Karpas-422 (cell line): ENCODE measurements around the gene MBD5. TPM values are rescaled to one million over a fixed set of nuclear protein-coding genes. Genes with fewer than 3 reads are reported as not detected.
"Not testable (repeated sequence)": the region's sequence is repeated elsewhere in the genome, so short reads cannot be mapped to it uniquely, and the experiment has no call there.

Experiments used
- DNase-seq: peaks from one replicate; pipeline ENCODE4 v3.0.0-alpha.2; 2015
- H2AFZ ChIP-seq: fragments of 200-600 bp; sonication (generic); 2 replicates; pipeline ENCODE4 v1.6.1; 2014; ENCODE audit warnings: antibody characterized with exemption, low read length, mixed read lengths
- H3K27ac ChIP-seq: fragments of 200-600 bp; sonication (generic); 2 replicates; pipeline ENCODE4 v1.5.1; 2014; ENCODE audit warnings: mild to moderate bottlenecking, low read length, moderate library complexity
- H3K27me3 ChIP-seq: fragments of 200-600 bp; sonication (generic); 2 replicates; pipeline ENCODE4 v1.6.1; 2014; ENCODE audit warnings: low read length, mixed read lengths
- H3K36me3 ChIP-seq: fragments of 200-600 bp; sonication (generic); 2 replicates; pipeline ENCODE4 v1.6.1; 2014; ENCODE audit warnings: low read length, mixed read lengths; ENCODE audit not compliant: insufficient read depth
- H3K4me1 ChIP-seq: fragments of 200-600 bp; sonication (generic); 2 replicates; pipeline ENCODE4 v1.6.1; 2014; ENCODE audit warnings: mild to moderate bottlenecking, low read length, mixed read lengths
- H3K4me2 ChIP-seq: fragments of 200-600 bp; sonication (generic); 2 replicates; pipeline ENCODE4 v1.6.1; 2014; ENCODE audit warnings: low read length, low read depth, mild to moderate bottlenecking; ENCODE audit not compliant: poor library complexity, severe bottlenecking
- H3K4me3 ChIP-seq: fragments of 200-600 bp; sonication (generic); 2 replicates; pipeline ENCODE4 v1.5.1; 2014; ENCODE audit warnings: mild to moderate bottlenecking, antibody characterized with exemption, low read length, mixed read lengths
- H3K79me2 ChIP-seq: fragments of 200-600 bp; sonication (generic); 2 replicates; pipeline ENCODE4 v1.6.1; 2014; ENCODE audit warnings: mild to moderate bottlenecking, low read length, mixed read lengths
- H3K9ac ChIP-seq: fragments of 200-600 bp; sonication (generic); 2 replicates; pipeline ENCODE4 v1.6.0; 2014; ENCODE audit warnings: low read length
- H3K9me2 ChIP-seq: fragments of 200-600 bp; sonication (generic), shearing (Covaris generic); replicated peaks from 2 replicates; pipeline ENCODE4 v1.6.0; 2014; ENCODE audit warnings: mild to moderate bottlenecking, low read length, moderate library complexity; ENCODE audit not compliant: insufficient read depth
- H3K9me3 ChIP-seq: fragments of 300-700, 200-600 bp; sonication (generic); 2 replicates; pipeline ENCODE4 v1.6.1; 2014; ENCODE audit warnings: low read length, mixed read lengths
- H4K20me1 ChIP-seq: fragments of 200-600 bp; sonication (generic); 2 replicates; pipeline ENCODE4 v1.6.1; 2014; ENCODE audit warnings: mild to moderate bottlenecking, antibody characterized with exemption, low read length, low read depth; ENCODE audit not compliant: insufficient read depth
- total RNA-seq: library from RNA; depleted of rRNA; stranded (reverse); fragments of >200 nt; shearing (Covaris generic); gene quantifications from 2 replicates; pipeline ENCODE4 v1.2.3, GENCODE V29; 2014; ENCODE audit warnings: low replicate concordance; rRNA removed

MBD5 gene
- total RNA-seq = 19.2 and 64.7 TPM in 2 replicates

GRCh38 chr2:148021059-148021861, at the start of gene MBD5:
Gene MBD5, plus strand, starts transcription at chr2:148021091.
- Histone ChIP-seq H3K9me3 (no peaks in the 10 kb centered on the region), H3K27me3 (no peaks in the 10 kb centered on the region), H4K20me1 (no peaks in the 10 kb centered on the region), H3K4me3 (peak within 1 kb of the TSS; percentile 99), H3K9me2 (no peaks in the 10 kb centered on the region), H2AFZ (peak within 1 kb of the TSS; percentile 86), H3K79me2 (peaks cover 96% of the 10 kb centered on the region), H3K4me2 (peak within 1 kb of the TSS; percentile 90), H3K27ac (peak within 1 kb of the TSS; percentile 78), H3K36me3 (peaks cover 15% of the 10 kb centered on the region), H3K4me1 (peaks cover 51% of the 10 kb centered on the region), H3K9ac (peak within 1 kb of the TSS; percentile 96)
- DNase-seq = peak; percentile 75

DNA sequence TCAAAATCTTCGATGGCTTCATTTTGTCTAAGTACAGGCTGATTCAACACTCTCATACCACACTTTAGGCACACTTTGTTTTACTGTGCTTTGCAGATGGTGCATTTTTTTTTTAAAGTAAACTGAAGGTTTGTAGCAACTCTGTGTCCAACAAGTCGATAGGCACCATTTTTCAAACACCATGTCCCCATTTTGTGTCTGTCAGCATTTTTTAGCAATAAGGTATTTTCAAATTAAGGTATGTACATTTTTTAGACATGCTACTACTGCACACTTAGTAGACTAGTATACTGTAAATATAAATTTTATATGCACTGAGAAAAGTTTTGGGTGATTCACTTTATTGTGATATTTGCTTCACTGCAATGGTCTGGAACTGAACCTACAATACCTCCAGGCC, 44.8 kb upstream of the MBD5 start:
- H2AFZ ChIP-seq = no peak overlapping the region
- peaks cover 7% of the 10 kb centered on the region; the same call in 1 of the 2 replicates for H3K9me3 ChIP-seq
- no peaks in the 10 kb centered on the region for H3K27me3 ChIP-seq
- DNase-seq = no peak
- no peak overlapping the region for H3K9ac ChIP-seq
- H3K4me1 ChIP-seq = no peaks in the 10 kb centered on the region
- H4K20me1 ChIP-seq = no peaks in the 10 kb centered on the region
- no peak overlapping the region for H3K4me3 ChIP-seq
- H3K27ac ChIP-seq = no peak overlapping the region
- peaks cover 81% of the 10 kb centered on the region for H3K79me2 ChIP-seq
- H3K4me2 ChIP-seq = no peak overlapping the region
- peaks cover 35% of the 10 kb centered on the region for H3K36me3 ChIP-seq
- no peaks in the 10 kb centered on the region for H3K9me2 ChIP-seq

GRCh38 chr2:147977679-147978078, 43.2 kb upstream of the MBD5 start:
- no peak overlapping the region for H3K9ac ChIP-seq
- no peak overlapping the region for H3K4me3 ChIP-seq
- H3K27me3 ChIP-seq = no peaks in the 10 kb centered on the region
- no peaks in the 10 kb centered on the region for H3K4me1 ChIP-seq
- no peaks in the 10 kb centered on the region for H3K9me2 ChIP-seq
- H3K36me3 ChIP-seq = peaks cover 27% of the 10 kb centered on the region
- no peak overlapping the region for H3K27ac ChIP-seq
- no peak overlapping the region for H2AFZ ChIP-seq
- peaks cover 96% of the 10 kb centered on the region for H3K79me2 ChIP-seq
- DNase-seq = no peak
- H3K9me3 ChIP-seq = peaks cover 7% of the 10 kb centered on the region; the same call in 1 of the 2 replicates
- H3K4me2 ChIP-seq = no peak overlapping the region
- H4K20me1 ChIP-seq = no peaks in the 10 kb centered on the region

DNA sequence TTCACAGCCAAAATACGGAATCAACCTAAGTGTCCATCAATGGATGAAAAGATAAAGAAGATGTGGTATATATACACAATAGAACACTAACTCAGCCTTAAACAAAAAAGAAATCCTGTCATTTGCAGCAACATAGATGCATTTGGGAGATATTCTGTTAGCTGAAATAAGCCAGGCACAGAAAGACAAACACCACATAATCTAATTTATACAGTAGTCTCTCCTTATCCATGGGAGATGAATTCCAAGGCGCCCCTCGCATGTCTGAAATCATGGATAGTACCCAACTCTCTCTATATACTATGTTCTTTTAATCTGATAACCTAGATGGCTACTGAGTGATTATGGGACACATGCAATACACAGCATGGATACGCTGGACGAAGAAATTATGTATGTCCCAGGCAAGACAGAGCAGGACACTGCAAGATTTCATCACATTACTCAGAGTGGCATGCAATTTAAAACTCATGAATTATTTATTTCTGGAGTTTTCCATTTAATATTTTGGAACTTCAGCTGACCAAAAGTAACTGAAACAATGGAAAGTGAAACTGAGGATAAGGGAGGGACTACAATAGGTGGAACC, 39.9 kb upstream of the MBD5 start:
- no peak for DNase-seq
- Histone ChIP-seq H3K27me3 (no peaks in the 10 kb centered on the region), H3K27ac (no peak overlapping the region), H3K9ac (no peak overlapping the region), H3K4me1 (no peaks in the 10 kb centered on the region), H3K4me3 (no peak overlapping the region), H3K36me3 (peaks cover 22% of the 10 kb centered on the region), H3K4me2 (no peak overlapping the region), H3K9me2 (no peaks in the 10 kb centered on the region), H3K79me2 (peaks cover 98% of the 10 kb centered on the region), H2AFZ (no peak overlapping the region), H3K9me3 (peaks cover 7% of the 10 kb centered on the region; the same call in 1 of the 2 replicates), H4K20me1 (no peaks in the 10 kb centered on the region)

DNA sequence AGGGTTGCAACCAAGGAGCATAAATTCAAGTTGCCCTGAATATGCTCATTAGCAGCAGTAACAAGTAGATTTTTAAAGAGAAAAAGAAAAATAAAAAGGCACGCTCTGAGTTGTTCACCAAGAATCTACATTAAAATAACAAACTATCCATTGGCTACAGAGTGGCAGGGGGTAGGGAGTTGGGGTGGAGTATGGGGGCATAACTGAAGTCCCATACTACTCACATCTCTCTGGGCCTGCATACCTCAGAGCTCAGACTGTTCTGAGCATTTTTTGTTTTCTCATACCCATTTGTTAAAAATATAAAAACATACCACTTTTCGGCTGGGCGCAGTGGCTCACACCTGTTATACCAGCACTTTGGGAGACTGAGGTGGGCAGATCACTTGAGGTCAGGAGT, 31.8 kb upstream of the MBD5 start:
- H3K4me1 ChIP-seq = peaks cover 7% of the 10 kb centered on the region
- no peak for DNase-seq
- no peak overlapping the region for H3K9ac ChIP-seq
- no peak overlapping the region for H3K4me3 ChIP-seq
- H3K36me3 ChIP-seq = no peaks in the 10 kb centered on the region
- peaks cover 95% of the 10 kb centered on the region for H3K79me2 ChIP-seq
- H3K4me2 ChIP-seq = no peak overlapping the region
- H3K9me3 ChIP-seq = no peaks in the 10 kb centered on the region
- H4K20me1 ChIP-seq = no peaks in the 10 kb centered on the region
- H3K27ac ChIP-seq = no peak overlapping the region
- H3K27me3 ChIP-seq = no peaks in the 10 kb centered on the region
- no peaks in the 10 kb centered on the region for H3K9me2 ChIP-seq
- no peak overlapping the region for H2AFZ ChIP-seq

GRCh38 chr2:147989809-147990403, 31.0 kb upstream of the MBD5 start:
- Histone ChIP-seq H3K9me3 (no peaks in the 10 kb centered on the region), H3K36me3 (0 out of 2 replicates have a peak, but pooled peaks cover under 1% of the 10 kb centered on the region), H3K4me1 (peaks cover 7% of the 10 kb centered on the region), H3K27ac (peak overlapping the region; percentile 9; the same call in 1 of the 2 replicates), H3K4me3 (no peak overlapping the region), H3K27me3 (no peaks in the 10 kb centered on the region), H2AFZ (no peak overlapping the region), H3K79me2 (peaks cover 96% of the 10 kb centered on the region), H3K9ac (0 out of 2 replicates have a peak overlapping the region, but pooled peaks have one; percentile 1), H3K9me2 (no peaks in the 10 kb centered on the region), H3K4me2 (peak overlapping the region; percentile 14), H4K20me1 (no peaks in the 10 kb centered on the region)
- DNase-seq = peak; percentile 86

- not testable (repeated sequence) for H3K9me2 ChIP-seq, H3K27me3 ChIP-seq, H3K4me3 ChIP-seq, H3K27ac ChIP-seq, H3K9ac ChIP-seq, H4K20me1 ChIP-seq, H3K4me2 ChIP-seq, H2AFZ ChIP-seq, DNase-seq, H3K4me1 ChIP-seq, H3K9me3 ChIP-seq
- peaks cover 98% of the 10 kb centered on the region for H3K79me2 ChIP-seq
- peaks cover 36% of the 10 kb centered on the region for H3K36me3 ChIP-seq
Measured at GRCh38 chr2:147994965-147995364, 25.9 kb upstream of the MBD5 start.

DNA sequence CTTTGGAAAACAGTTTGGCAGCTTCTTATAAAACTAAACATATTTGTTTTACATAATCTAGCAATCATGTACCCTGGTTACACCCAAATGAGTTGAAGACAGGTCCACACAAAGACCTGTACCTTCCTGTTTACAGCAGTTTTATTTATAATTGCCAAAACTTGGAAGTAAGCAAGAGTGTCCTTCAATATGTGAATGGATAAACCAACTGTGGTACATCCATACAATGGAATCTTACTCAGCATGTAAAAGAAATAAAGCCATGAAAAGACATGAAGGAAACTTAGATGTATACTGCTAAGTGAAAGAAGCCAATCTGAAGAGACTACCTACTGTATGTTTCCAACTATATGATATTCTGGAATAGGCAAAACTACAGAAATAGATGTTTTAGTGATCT, 24.1 kb upstream of the MBD5 start:
- Histone ChIP-seq H3K27ac (no peak overlapping the region), H3K79me2 (peaks cover 100% of the 10 kb centered on the region), H3K4me3 (no peak overlapping the region), H3K9me3 (no peaks in the 10 kb centered on the region), H3K9me2 (no peaks in the 10 kb centered on the region), H3K4me2 (no peak overlapping the region), H3K36me3 (peaks cover 40% of the 10 kb centered on the region), H3K4me1 (no peaks in the 10 kb centered on the region), H2AFZ (no peak overlapping the region), H4K20me1 (no peaks in the 10 kb centered on the region), H3K27me3 (no peaks in the 10 kb centered on the region), H3K9ac (no peak overlapping the region)
- no peak for DNase-seq
